Measurements from ENCODE around the gene DCBLD1. TPM values are rescaled to one million over a fixed set of nuclear protein-coding genes. Genes with fewer than 3 reads are reported as not detected.

DCBLD1 gene
- total RNA-seq, 2 experiments from 2014 or later = 0.08 TPM; not detected in 1

GRCh38 chr6:117591405-117591804 is 108.9 kb downstream of the DCBLD1 start:
- Histone ChIP-seq H3K79me2 (ENCODE audit: insufficient read depth, low read depth, low read length) (peaks cover 74% of the 10 kb centered on the region), H3K4me2 (ENCODE audit: low read length) (no peak overlapping the region), H3K27ac (ENCODE audit: low read depth, low read length, poor library complexity, severe bottlenecking) (no peak overlapping the region), H4K20me1 (ENCODE audit: insufficient read depth, low read length) (no peaks in the 10 kb centered on the region), H3K4me3 (ENCODE audit: low read depth, low read length, poor library complexity, severe bottlenecking) (no peak overlapping the region), H3K9me3 (ENCODE audit: low read length) (no peaks in the 10 kb centered on the region), H3K36me3 (ENCODE audit: insufficient read depth, low read length) (peaks cover 55% of the 10 kb centered on the region), H3K9me2 (ENCODE audit: insufficient read depth, low read length) (no peaks in the 10 kb centered on the region), H3K4me1 (ENCODE audit: insufficient read depth, low read length, poor library complexity, severe bottlenecking) (peaks cover 12% of the 10 kb centered on the region), H2AFZ (ENCODE audit: low read length) (no peak overlapping the region)
- TF ChIP-seq EZH2phosphoT487 (IDR thresholded peaks at IDR 0.05; ENCODE audit: borderline replicate concordance, low read depth, low read length) (no peak), CTCF (conservative IDR thresholded peaks at IDR 0.05; ENCODE audit: low read length) (no peak)
- DNase-seq (ENCODE audit: low spot score) = no peak
- intact Hi-C loops (cut with micrococcal nuclease; ENCODE audit: unreplicated experiment) = no loop called here
- no TSS peak for BruUV-seq (replicated peaks)
- CTCF ChIA-PET (ENCODE audit: unreplicated experiment) = no interaction called here
- POLR2A ChIA-PET = interaction anchor here (0.6 kb wide), 2 partner anchors 123 to 882 kb away, joined by 3 to 4 read pairs; no protein-coding TSS in a partner anchor

- Histone ChIP-seq H3K27ac (ENCODE audit: low read depth, low read length, poor library complexity, severe bottlenecking) (no peak overlapping the region), H3K9me2 (ENCODE audit: insufficient read depth, low read length) (no peaks in the 10 kb centered on the region), H3K36me3 (ENCODE audit: insufficient read depth, low read length) (peaks cover 56% of the 10 kb centered on the region), H3K9me3 (ENCODE audit: low read length) (peaks cover 13% of the 10 kb centered on the region; the same call in 1 of the 2 replicates), H3K4me2 (ENCODE audit: low read length) (no peak overlapping the region), H4K20me1 (ENCODE audit: insufficient read depth, low read length) (no peaks in the 10 kb centered on the region), H3K4me3 (ENCODE audit: low read depth, low read length, poor library complexity, severe bottlenecking) (no peak overlapping the region), H3K4me1 (ENCODE audit: insufficient read depth, low read length, poor library complexity, severe bottlenecking) (peaks cover 12% of the 10 kb centered on the region), H2AFZ (ENCODE audit: low read length) (no peak overlapping the region), H3K79me2 (ENCODE audit: insufficient read depth, low read depth, low read length) (peaks cover 77% of the 10 kb centered on the region)
- POLR2A ChIA-PET = interaction anchor here (0.6 kb wide), 1 partner anchor 1183 kb away, joined by 5 read pairs; no protein-coding TSS in a partner anchor
- no peak for DNase-seq (ENCODE audit: low spot score)
- TF ChIP-seq EZH2phosphoT487 (IDR thresholded peaks at IDR 0.05; ENCODE audit: borderline replicate concordance, low read depth, low read length) (no peak), CTCF (conservative IDR thresholded peaks at IDR 0.05; ENCODE audit: low read length) (no peak)
- CTCF ChIA-PET (ENCODE audit: unreplicated experiment) = interaction anchor here (0.6 kb wide), 1 partner anchor 9 kb away, joined by 4 read pairs; the partner anchor contains the start of gene GOPC
- no TSS peak for BruUV-seq (replicated peaks)
- intact Hi-C loops (cut with micrococcal nuclease; ENCODE audit: unreplicated experiment) = no loop called here
Measured at GRCh38 chr6:117592983-117593759, 110.7 kb downstream of the DCBLD1 start.
